SKM-1 (cell line): ENCODE results near the gene ARHGAP26.

Source experiments
- DNase-seq: peaks from one replicate; lab custom pipeline; 2025; ENCODE audit not compliant: unreplicated experiment; lab: John Stamatoyannopoulos, UW

ARHGAP26 gene

GRCh38 chr5:143128412-143129071 is 358.4 kb downstream of the ARHGAP26 start:
- DNase-seq, result no peak

GRCh38 chr5:143129203-143129602 is 359.0 kb downstream of the ARHGAP26 start:
- DNase-seq, result no peak

DNA sequence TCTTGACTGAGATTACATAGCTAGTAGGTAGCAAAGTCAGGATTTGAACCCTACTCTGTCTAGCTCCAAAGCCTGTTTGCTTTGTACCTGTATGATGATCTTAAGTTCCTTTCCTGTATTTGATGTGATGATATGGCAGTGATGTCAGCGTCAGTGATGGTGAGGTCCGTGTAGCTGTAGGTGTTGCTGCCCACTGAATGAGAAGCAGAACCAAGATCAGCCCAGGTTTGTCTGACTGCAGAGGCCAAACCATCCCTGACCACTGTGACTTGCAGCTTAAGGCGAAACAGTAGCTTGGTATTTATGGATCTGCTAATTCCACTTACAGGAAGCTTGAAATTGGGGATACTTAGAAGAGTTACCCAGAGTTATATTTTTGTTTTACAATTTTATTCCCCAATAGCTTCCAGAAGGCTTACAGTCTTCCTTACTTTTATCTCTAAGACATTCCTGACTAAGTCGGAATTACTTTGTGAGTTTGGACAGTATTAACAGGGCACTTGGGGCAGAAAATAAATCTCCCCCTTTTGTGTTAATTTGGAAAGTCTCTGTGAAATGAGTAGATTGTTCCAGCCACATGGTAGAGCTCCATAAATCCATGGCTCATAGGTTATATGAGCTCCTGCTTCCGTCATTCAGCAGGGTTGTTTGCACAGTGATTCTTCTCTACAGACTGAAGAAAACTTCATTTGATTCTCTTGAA is 359.9 kb downstream of the ARHGAP26 start:
- no peak for DNase-seq

GRCh38 chr5:143130613-143131305 is 360.6 kb downstream of the ARHGAP26 start:
- DNase-seq, result no peak

DNA sequence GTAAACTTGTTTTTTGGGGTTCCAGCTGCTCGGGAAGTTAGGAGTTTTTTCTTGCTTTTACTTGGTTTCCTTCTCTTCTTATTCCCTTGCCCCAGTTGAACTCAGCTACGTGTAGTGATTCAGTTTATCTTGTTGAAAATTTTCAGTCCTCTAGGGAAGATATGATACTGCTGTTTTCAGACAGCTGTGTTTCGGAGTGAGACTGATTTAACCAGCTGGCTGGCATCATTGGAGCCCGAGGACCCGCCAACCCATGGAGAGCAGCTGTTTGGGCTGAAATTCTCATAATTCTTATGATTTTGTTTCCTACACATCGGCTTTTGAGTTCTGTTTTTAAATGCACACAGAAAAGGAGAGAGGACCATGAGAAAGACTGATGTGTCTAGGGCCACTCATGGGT is 361.8 kb downstream of the ARHGAP26 start:
- DNase-seq, result no peak

GRCh38 chr5:143132739-143133138 is 362.6 kb downstream of the ARHGAP26 start:
- no peak for DNase-seq

DNA sequence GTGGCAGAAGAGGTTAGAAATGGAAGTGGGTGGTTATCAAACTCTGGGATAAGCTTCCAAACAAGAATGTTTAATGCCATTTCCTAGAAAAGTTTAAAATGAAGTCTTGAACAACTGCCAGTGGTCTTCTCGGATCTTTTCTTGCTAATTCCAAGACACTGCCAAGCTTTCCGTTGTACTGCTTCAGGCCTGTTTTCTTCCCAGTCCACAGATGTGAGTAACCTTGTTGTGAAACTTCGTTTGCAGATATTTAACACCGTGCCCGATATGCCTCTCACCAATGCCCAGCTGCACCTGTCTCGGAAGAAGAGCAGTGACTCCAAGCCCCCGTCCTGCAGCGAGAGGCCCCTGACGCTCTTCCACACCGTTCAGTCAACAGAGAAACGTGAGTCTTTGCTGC is 363.5 kb downstream of the ARHGAP26 start:
- DNase-seq, result no peak

GRCh38 chr5:143134269-143134668 is 364.1 kb downstream of the ARHGAP26 start:
- DNase-seq, result no peak

- no peak for DNase-seq
Observed at GRCh38 chr5:143134900-143135299, 364.7 kb downstream of the ARHGAP26 start.

GRCh38 chr5:143135832-143136551 is 365.8 kb downstream of the ARHGAP26 start:
- DNase-seq, result no peak

DNA sequence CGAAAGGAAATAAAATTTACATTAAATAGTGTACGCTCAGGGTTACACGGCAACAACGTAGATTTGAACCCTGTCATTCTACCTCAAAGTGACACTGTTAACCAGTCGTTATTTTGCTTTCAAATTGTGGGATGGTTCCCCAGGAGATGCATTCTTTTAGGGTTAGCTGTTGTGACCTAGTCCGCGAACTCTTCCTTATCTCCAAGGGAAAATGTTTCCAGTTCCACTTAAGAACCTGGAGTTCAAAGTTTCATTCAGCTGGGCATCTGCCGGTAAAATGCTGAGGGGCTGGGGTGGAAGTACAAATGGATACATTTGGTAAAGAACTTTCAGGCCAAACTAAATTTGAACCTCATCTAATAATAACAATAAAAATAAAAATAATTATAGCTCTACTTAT is 368.7 kb downstream of the ARHGAP26 start:
- no peak for DNase-seq

DNA sequence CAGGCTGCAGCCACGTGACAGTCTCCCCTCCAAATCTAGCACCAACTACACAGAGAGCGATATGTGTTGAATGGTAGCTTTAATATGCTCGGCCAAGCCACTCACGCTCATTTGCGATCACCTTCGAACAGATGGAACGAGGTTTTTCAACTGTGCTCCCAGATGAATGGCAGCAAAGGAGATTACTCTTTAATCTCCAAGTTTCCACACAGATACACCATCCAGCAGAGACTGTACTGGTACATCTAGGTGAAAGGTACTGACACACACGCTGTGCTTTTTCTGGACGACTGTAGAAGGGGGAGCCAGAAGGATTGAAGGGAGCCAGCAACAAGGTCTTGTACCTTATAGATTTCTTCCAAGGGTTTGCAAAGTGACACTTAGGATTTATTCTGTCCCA is 369.4 kb downstream of the ARHGAP26 start:
- no peak for DNase-seq

GRCh38 chr5:143140492-143141203 is 370.5 kb downstream of the ARHGAP26 start:
- DNase-seq, result no peak

DNA sequence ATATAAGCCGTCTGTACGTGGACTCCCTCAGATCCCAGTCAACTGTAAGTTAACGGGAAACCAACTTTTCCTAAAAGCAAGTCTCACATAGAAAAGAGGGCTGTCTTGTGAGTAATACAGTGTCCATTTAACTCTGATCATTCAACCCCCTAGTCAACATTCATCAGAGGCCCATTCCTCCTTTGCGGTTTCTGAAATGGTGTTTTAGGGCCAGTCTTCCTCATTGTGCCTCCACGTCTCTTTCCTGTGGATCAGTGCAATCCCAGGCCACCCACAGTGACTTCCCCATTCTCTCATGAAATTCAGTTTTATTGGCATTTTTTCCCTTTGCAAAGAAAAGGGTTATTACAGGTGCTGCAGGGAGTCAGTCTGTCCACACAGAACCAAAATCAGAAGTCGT is 371.5 kb downstream of the ARHGAP26 start:
- peak; percentile 47 for DNase-seq

- no peak for DNase-seq
Observed at GRCh38 chr5:143142596-143143435, 372.6 kb downstream of the ARHGAP26 start.

DNA sequence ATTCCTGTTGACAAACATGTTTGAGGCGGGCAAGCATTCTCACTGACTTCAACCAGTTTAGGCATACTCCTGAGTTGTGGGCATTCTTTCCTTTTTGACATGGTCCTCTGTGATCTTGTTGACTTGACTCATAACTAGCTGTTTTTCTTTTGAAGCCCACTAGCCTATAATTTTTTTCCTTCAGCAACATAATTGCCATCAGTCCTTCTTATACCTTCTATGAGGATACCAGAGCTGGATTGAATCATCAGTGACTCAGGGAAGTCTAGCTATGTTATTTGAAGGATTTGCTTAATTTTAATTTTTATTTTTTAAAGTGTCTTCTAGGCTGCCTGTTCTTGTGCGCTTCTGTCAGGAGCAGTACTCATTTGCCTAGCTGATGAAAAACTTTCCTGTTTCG is 373.8 kb downstream of the ARHGAP26 start:
- no peak for DNase-seq

GRCh38 chr5:143145243-143146160 is 375.3 kb downstream of the ARHGAP26 start:
- no peak for DNase-seq

- no peak for DNase-seq
Observed at GRCh38 chr5:143146161-143146560, 376.0 kb downstream of the ARHGAP26 start.

DNA sequence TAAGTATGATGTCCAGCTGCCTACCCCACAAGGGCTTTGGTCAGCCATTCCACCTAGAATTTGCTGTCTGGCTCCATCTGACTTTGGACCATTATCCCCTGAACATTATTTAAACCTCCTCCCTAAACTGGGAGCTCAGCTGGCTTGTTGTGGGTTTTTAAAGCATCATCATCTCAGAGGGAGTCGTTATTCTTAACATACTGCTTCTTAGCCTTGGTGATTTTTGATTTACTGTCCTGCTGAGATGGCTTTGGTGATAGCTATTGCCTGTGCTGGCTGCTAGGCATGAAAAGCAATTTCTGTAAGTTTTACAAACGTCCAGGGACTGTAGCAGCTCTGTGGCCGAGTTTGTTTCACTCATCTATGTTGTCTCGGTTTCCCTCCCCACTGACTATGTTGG is 377.2 kb downstream of the ARHGAP26 start:
- DNase-seq, result no peak
